GM20000 (cell line): ENCODE data around the gene PPP2R5B.
"Not testable (repeated sequence)": the region's sequence is repeated elsewhere in the genome, so short reads cannot be mapped to it uniquely, and the experiment has no call there.

ENCODE experiments used
- DNase-seq: peaks from one replicate; pipeline ENCODE4 v3.0.0; 2012; ENCODE audit warnings: low spot score
- CTCF ChIP-seq: IDR thresholded peaks from 2 replicates; pipeline ENCODE4 v1.5.1; 2012; ENCODE audit warnings: mild to moderate bottlenecking, control low read depth; ENCODE audit errors: extremely low read depth, missing control alignments

The PPP2R5B gene

GRCh38 chr11:64971421-64972233, 47.1 kb downstream of the PPP2R5B start, which contains the start of gene MAJIN:
Gene MAJIN, minus strand, starts transcription at chr11:64972108. Its CDS starts 12,703 bp downstream, at chr11:64959405.
- DNase-seq: peak; percentile 85
- no peak for TF ChIP-seq CTCF

- no peak for TF ChIP-seq CTCF
- no peak for DNase-seq
These were observed 49.6 kb downstream of the PPP2R5B start for GRCh38 chr11:64974124-64974523.

GRCh38 chr11:64976651-64977050, 52.2 kb downstream of the PPP2R5B start:
- no peak for TF ChIP-seq CTCF
- DNase-seq: no peak

- not testable (repeated sequence) for DNase-seq
These were observed 58.9 kb downstream of the PPP2R5B start for GRCh38 chr11:64983339-64983738.
